Left colon (tissue), 2 donors: Measurements from ENCODE around the gene LAMP2. TPM values are rescaled to one million over a fixed set of nuclear protein-coding genes. Genes with fewer than 3 reads are reported as not detected.
"Not testable (repeated sequence)": the region's sequence is repeated elsewhere in the genome, so short reads cannot be mapped to it uniquely, and the experiment has no call there.

Source experiments
- ATAC-seq: fragments of 200-7000 bp; cut with Tn5 transposase; one replicate; pipeline ENCODE4 v1.9.1; 2020; ENCODE audit warnings: mild to moderate bottlenecking, moderate library complexity
- DNase-seq, 2 donors: peaks; one replicate each; pipeline ENCODE4 v3.0.0-alpha.2; 2020
- intact Hi-C, 2 donors: fragments of 100-400 bp; cut with DNase I in 1 of 2; cut with micrococcal nuclease in 1 of 2; formaldehyde crosslinking; loops; one replicate each; pipeline versions ENCODE4 v1.11.2 to v1.14.0; 2022; cut with DNase I, micrococcal nuclease
- long read RNA-seq: library from polyadenylated mRNA; unstranded; transcript quantifications from one replicate; pipeline ENCODE4 v2.0.0, GENCODE V29; 2021
- total RNA-seq, 2 donors: library from RNA; stranded (reverse); fragmentation: NEBNext Ultra II Directional; extraction: Animal tissue kit (Norgen Biotek cat#: 25700); gene quantifications; one replicate each; pipeline ENCODE4 v1.2.1, GENCODE V29; 2021
- donor health status: DM: no; HTN: no; CAD: no.
- donor health status: DM: yes; HTN: yes; CAD: no.

LAMP2 gene
- 10 to 100 TPM; 72.2 to 98.6 TPM for total RNA-seq
- long read RNA-seq, full-length matches to known transcripts: 161 of 177 reads
- long read RNA-seq, partial matches to known transcripts: 6 of 177 reads
- long read RNA-seq, other reads (novel, unspliced or antisense): 10 of 177 reads

- intact Hi-C loops: no loop called here
- ATAC-seq (peak; percentile 98), DNase-seq (peak; percentile 89 to 91)
Measured at GRCh38 chrX:120468825-120469525, at the start of gene LAMP2. Gene LAMP2 (minus strand): TSS chrX:120469296. CDS start chrX:120469169, 127 bp downstream.

GRCh38 chrX:120517936-120518335 lies 48.8 kb upstream of the LAMP2 start:
- no peak for DNase-seq
- ATAC-seq: no peak
- intact Hi-C loops: no loop called here

GRCh38 chrX:120514236-120514635 lies 45.1 kb upstream of the LAMP2 start:
- DNase-seq (no peak), ATAC-seq (peak; percentile 67)
- intact Hi-C loops: no loop called here

GRCh38 chrX:120512627-120513026 lies 43.5 kb upstream of the LAMP2 start:
- DNase-seq: no peak
- ATAC-seq: peak; percentile 88
- intact Hi-C loops: no loop called here

- ATAC-seq (peak; percentile 30), DNase-seq (no peak)
- intact Hi-C loops: no loop called here
Measured at GRCh38 chrX:120512222-120512621, 43.1 kb upstream of the LAMP2 start.

- DNase-seq (no peak), ATAC-seq (no peak)
- intact Hi-C loops: loop anchor here in 1 of 2 donors (10.0 kb wide), 1 partner anchor 160 kb away; no protein-coding TSS in a partner anchor
Measured at GRCh38 chrX:120504569-120504968, 35.5 kb upstream of the LAMP2 start.

- no peak for ATAC-seq
- intact Hi-C loops: loop anchor here in 1 of 2 donors (10.0 kb wide), 1 partner anchor 165 kb away; no protein-coding TSS in a partner anchor
- DNase-seq: no peak
Measured at GRCh38 chrX:120499301-120500072, 30.4 kb upstream of the LAMP2 start.

- ATAC-seq, intact Hi-C loops, DNase-seq: not testable (repeated sequence)
Measured at GRCh38 chrX:120490119-120490518, 21.0 kb upstream of the LAMP2 start.

GRCh38 chrX:120486786-120487185 lies 17.7 kb upstream of the LAMP2 start:
- ATAC-seq (no peak), DNase-seq (no peak)
- intact Hi-C loops: no loop called here

GRCh38 chrX:120485638-120486520 lies 16.8 kb upstream of the LAMP2 start:
- intact Hi-C loops: no loop called here
- DNase-seq (peak; percentile 62 to 63), ATAC-seq (peak; percentile 89)

- DNase-seq: no peak
- intact Hi-C loops: no loop called here
- no peak for ATAC-seq
Measured at GRCh38 chrX:120485315-120485637, 16.2 kb upstream of the LAMP2 start.

- intact Hi-C loops: no loop called here
- ATAC-seq (no peak), DNase-seq (no peak)
Measured at GRCh38 chrX:120477453-120477852, 8.4 kb upstream of the LAMP2 start.

- intact Hi-C loops: no loop called here
- DNase-seq (no peak), ATAC-seq (no peak)
Measured at GRCh38 chrX:120476714-120477113, 7.6 kb upstream of the LAMP2 start.

- intact Hi-C loops, ATAC-seq, DNase-seq: not testable (repeated sequence)
Measured at GRCh38 chrX:120475447-120475846, 6.4 kb upstream of the LAMP2 start.

- DNase-seq: no peak
- intact Hi-C loops: no loop called here
- no peak for ATAC-seq
Measured at GRCh38 chrX:120474085-120474484, 5.0 kb upstream of the LAMP2 start.

- intact Hi-C loops, ATAC-seq, DNase-seq: not testable (repeated sequence)
Measured at GRCh38 chrX:120469657-120470056, 561 bp upstream of the LAMP2 start.

- ATAC-seq (no peak), DNase-seq (no peak)
- intact Hi-C loops: no loop called here
Measured at GRCh38 chrX:120468479-120468824, 644 bp downstream of the LAMP2 start.

- ATAC-seq (no peak), DNase-seq (no peak)
- intact Hi-C loops: no loop called here
Measured at GRCh38 chrX:120468071-120468470, 1.0 kb downstream of the LAMP2 start.

GRCh38 chrX:120464411-120464810 lies 4.7 kb downstream of the LAMP2 start:
- DNase-seq: no peak
- intact Hi-C loops: no loop called here
- ATAC-seq: no peak
